WTC11 (cell line): ENCODE data around the gene PDLIM5. TPM values are rescaled to one million over a fixed set of nuclear protein-coding genes. Genes with fewer than 3 reads are reported as not detected.
A peak's percentile ranks its signal among the peaks of the same experiment; 100 is the strongest.

Source experiments
- ATAC-seq: fragments of 200-7000 bp; cut with Tn5 transposase; 2 replicates; pipeline ENCODE4 v1.10.0; 2021; ENCODE audit warnings: mild to moderate bottlenecking, moderate library complexity
- CTCF ChIA-PET: fragments of 300-600 bp; sonication (Branson Sonifier 250); formaldehyde crosslinking; loops from one replicate; lab custom pipeline; 2021; ENCODE audit warnings: antibody characterized with exemption; lab: Charles Lee
- POLR2A ChIA-PET: fragments of 350-600 bp; sonication (Branson Sonifier 250); formaldehyde crosslinking; loops from one replicate; lab custom pipeline; 2021; ENCODE audit warnings: antibody characterized with exemption; lab: Charles Lee
- DNase-seq: peaks from one replicate; pipeline ENCODE4 v3.0.0; 2021; ENCODE audit warnings: low spot score
- H3K27ac Mint-ChIP-seq: 2 replicates; pipeline ENCODE4 v1.8.0; 2021; ENCODE audit warnings: mixed read lengths
- H3K27me3 Mint-ChIP-seq: 2 replicates; pipeline ENCODE4 v1.8.0; 2021; ENCODE audit warnings: low read depth, mild to moderate bottlenecking, moderate library complexity, mixed read lengths
- H3K36me3 Mint-ChIP-seq: 2 replicates; pipeline ENCODE4 v1.8.0; 2021; ENCODE audit warnings: mixed read lengths
- H3K4me1 Mint-ChIP-seq: 2 replicates; pipeline ENCODE4 v1.8.0; 2022; ENCODE audit warnings: mixed read lengths
- H3K4me3 Mint-ChIP-seq: 2 replicates; pipeline ENCODE4 v1.8.0; 2021; ENCODE audit warnings: mild to moderate bottlenecking, moderate library complexity, mixed read lengths
- H3K9me3 Mint-ChIP-seq: 2 replicates; pipeline ENCODE4 v1.8.0; 2021; ENCODE audit warnings: mixed read lengths
- ATF1 ChIP-seq: sonication (generic); formaldehyde crosslinking; IDR thresholded peaks from 2 replicates; pipeline ENCODE4 v1.8.1; 2023; ENCODE audit warnings: mild to moderate bottlenecking, moderate library complexity, missing genetic modification reagents
- GRHL2 ChIP-seq: fragments of 250-450 bp; sonication (Bioruptor Pico); IDR thresholded peaks from 2 replicates; pipeline ENCODE4 v1.8.0; 2022; ENCODE audit warnings: mild to moderate bottlenecking, moderate library complexity; ENCODE audit not compliant: insufficient replicate concordance, severe bottlenecking
- HMGA2 ChIP-seq: fragments of 250-450 bp; sonication (Bioruptor Pico); IDR thresholded peaks from 2 replicates; pipeline ENCODE4 v1.4.0; 2021; ENCODE audit warnings: mild to moderate bottlenecking, moderate library complexity
- MXD4 ChIP-seq: fragments of 250-450 bp; sonication (Bioruptor Pico); IDR thresholded peaks from 2 replicates; pipeline ENCODE4 v1.8.0; 2021; ENCODE audit warnings: mild to moderate bottlenecking, moderate library complexity, borderline replicate concordance
- NFATC4 ChIP-seq: fragments of 250-450 bp; sonication (Bioruptor Pico); IDR thresholded peaks from 2 replicates; pipeline ENCODE4 v1.9.0; 2021; ENCODE audit warnings: mild to moderate bottlenecking
- NFE2L1 ChIP-seq: sonication (generic); formaldehyde crosslinking; IDR thresholded peaks from 2 replicates; pipeline ENCODE4 v1.8.1; 2023; ENCODE audit warnings: missing genetic modification reagents
- NR1H2 ChIP-seq: sonication (generic); formaldehyde crosslinking; IDR thresholded peaks from 2 replicates; pipeline ENCODE4 v1.9.0; 2021; ENCODE audit warnings: mild to moderate bottlenecking, moderate library complexity, missing genetic modification reagents
- OVOL2 ChIP-seq: fragments of 250-450 bp; sonication (Bioruptor Pico); IDR thresholded peaks from 2 replicates; pipeline ENCODE4 v1.9.0; 2021; ENCODE audit warnings: mild to moderate bottlenecking, borderline replicate concordance
- PRRX2 ChIP-seq: fragments of 250-450 bp; sonication (Bioruptor Pico); IDR thresholded peaks from 2 replicates; pipeline ENCODE4 v1.8.0; 2021; ENCODE audit warnings: mild to moderate bottlenecking
- RELA ChIP-seq: sonication (generic); formaldehyde crosslinking; IDR thresholded peaks from 2 replicates; pipeline ENCODE4 v1.8.1; 2022; ENCODE audit warnings: missing genetic modification reagents, mild to moderate bottlenecking, borderline replicate concordance
- RORB ChIP-seq: fragments of 250-450 bp; sonication (Bioruptor Pico); IDR thresholded peaks from 2 replicates; pipeline ENCODE4 v1.9.0; 2021; ENCODE audit warnings: mild to moderate bottlenecking
- SP1 ChIP-seq: sonication (generic); formaldehyde crosslinking; conservative IDR thresholded peaks from 2 replicates; pipeline ENCODE4 v1.8.1; 2022; ENCODE audit warnings: missing genetic modification reagents
- TCF7 ChIP-seq: sonication (generic); formaldehyde crosslinking; IDR thresholded peaks from 2 replicates; pipeline ENCODE4 v1.8.0; 2022; ENCODE audit warnings: mild to moderate bottlenecking, low read depth, missing genetic modification reagents, moderate library complexity
- TEAD1 ChIP-seq: sonication (generic); formaldehyde crosslinking; IDR thresholded peaks from 2 replicates; pipeline ENCODE4 v1.8.0; 2022; ENCODE audit warnings: mild to moderate bottlenecking, missing genetic modification reagents
- ZBTB21 ChIP-seq: sonication (generic); formaldehyde crosslinking; IDR thresholded peaks from 2 replicates; pipeline ENCODE4 v1.8.1; 2023; ENCODE audit warnings: mild to moderate bottlenecking, missing genetic modification reagents, borderline replicate concordance
- ZNF121 ChIP-seq: sonication (generic); formaldehyde crosslinking; IDR thresholded peaks from 2 replicates; pipeline ENCODE4 v1.8.0; 2023; ENCODE audit warnings: missing genetic modification reagents
- ZNF423 ChIP-seq: fragments of 250-450 bp; sonication (Bioruptor Pico); IDR thresholded peaks from 2 replicates; pipeline ENCODE4 v2.1.2; 2022; ENCODE audit warnings: mild to moderate bottlenecking, moderate library complexity
- total RNA-seq: library from RNA; stranded (reverse); gene quantifications from 3 replicates; pipeline ENCODE4 v1.2.3, GENCODE V29; 2021
- TF ChIP-seq, protein P1 (sequence below): fragments of 250-450 bp; sonication (Bioruptor Pico); IDR thresholded peaks from 2 replicates; pipeline ENCODE4 v2.1.2; 2022; ENCODE audit warnings: mild to moderate bottlenecking, moderate library complexity
- TF ChIP-seq, protein P2 (sequence below): sonication (generic); formaldehyde crosslinking; IDR thresholded peaks from 2 replicates; pipeline ENCODE4 v1.8.1; 2023; ENCODE audit warnings: mild to moderate bottlenecking, missing genetic modification reagents
- TF ChIP-seq, protein P3 (sequence below): sonication (generic); formaldehyde crosslinking; IDR thresholded peaks from 2 replicates; pipeline ENCODE4 v1.8.1; 2023; ENCODE audit warnings: mild to moderate bottlenecking, moderate library complexity, missing genetic modification reagents
- TF ChIP-seq, protein P4 (sequence below): fragments of 250-450 bp; sonication (Bioruptor Pico); IDR thresholded peaks from 2 replicates; pipeline ENCODE4 v1.9.0; 2021; ENCODE audit warnings: mild to moderate bottlenecking
- TF ChIP-seq, protein P5 (sequence below): sonication (generic); formaldehyde crosslinking; IDR thresholded peaks from 2 replicates; pipeline ENCODE4 v1.8.1; 2022; ENCODE audit warnings: missing genetic modification reagents, borderline replicate concordance
- TF ChIP-seq, protein P6 (sequence below): fragments of 250-450 bp; sonication (Bioruptor Pico); IDR thresholded peaks from 2 replicates; pipeline ENCODE4 v1.8.0; 2021; ENCODE audit warnings: mild to moderate bottlenecking
- TF ChIP-seq, protein P7 (sequence below): sonication (generic); formaldehyde crosslinking; conservative IDR thresholded peaks from 2 replicates; pipeline ENCODE4 v1.8.1; 2023; ENCODE audit warnings: mild to moderate bottlenecking, low read depth, missing genetic modification reagents, moderate library complexity
- TF ChIP-seq, protein P8 (sequence below): sonication (generic); formaldehyde crosslinking; conservative IDR thresholded peaks from 2 replicates; pipeline ENCODE4 v1.8.1; 2022; ENCODE audit warnings: mild to moderate bottlenecking, missing genetic modification reagents

The PDLIM5 gene
- total RNA-seq, 1 experiment from 2014 or later, result 51.5 TPM

DNA sequence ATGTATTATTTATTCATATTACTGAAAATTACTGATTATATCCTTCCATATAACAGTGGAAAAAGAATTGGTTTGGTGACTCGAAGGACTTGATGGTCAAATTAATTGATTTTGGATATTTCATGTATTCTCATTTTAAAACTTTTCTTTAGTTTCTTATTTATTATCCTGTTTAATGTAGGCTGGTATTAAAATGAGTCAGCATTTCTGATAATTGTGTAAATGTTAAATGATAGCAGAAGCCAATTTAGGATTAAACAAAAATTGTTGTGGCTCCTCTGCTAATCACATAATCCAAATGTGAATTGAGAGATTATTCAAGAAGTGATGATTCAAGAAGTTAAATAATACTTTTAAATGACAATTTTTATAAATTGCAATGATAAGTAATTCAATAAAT, 38.7 kb downstream of the PDLIM5 start (continued):
- TF ChIP-seq ZNF423 (CRISPR knock-in tag) (no peak), NFE2L1 (CRISPR knock-in tag) (no peak), NFATC4 (CRISPR knock-in tag) (no peak), GRHL2 (CRISPR knock-in tag) (no peak)
- TF ChIP-seq, protein P1, sequence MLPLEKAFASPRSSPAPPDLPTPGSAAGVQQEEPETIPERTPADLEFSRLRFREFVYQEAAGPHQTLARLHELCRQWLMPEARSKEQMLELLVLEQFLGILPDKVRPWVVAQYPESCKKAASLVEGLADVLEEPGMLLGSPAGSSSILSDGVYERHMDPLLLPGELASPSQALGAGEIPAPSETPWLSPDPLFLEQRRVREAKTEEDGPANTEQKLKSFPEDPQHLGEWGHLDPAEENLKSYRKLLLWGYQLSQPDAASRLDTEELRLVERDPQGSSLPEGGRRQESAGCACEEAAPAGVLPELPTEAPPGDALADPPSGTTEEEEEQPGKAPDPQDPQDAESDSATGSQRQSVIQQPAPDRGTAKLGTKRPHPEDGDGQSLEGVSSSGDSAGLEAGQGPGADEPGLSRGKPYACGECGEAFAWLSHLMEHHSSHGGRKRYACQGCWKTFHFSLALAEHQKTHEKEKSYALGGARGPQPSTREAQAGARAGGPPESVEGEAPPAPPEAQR (CRISPR knock-in tag), result no peak
- TF ChIP-seq, protein P2, sequence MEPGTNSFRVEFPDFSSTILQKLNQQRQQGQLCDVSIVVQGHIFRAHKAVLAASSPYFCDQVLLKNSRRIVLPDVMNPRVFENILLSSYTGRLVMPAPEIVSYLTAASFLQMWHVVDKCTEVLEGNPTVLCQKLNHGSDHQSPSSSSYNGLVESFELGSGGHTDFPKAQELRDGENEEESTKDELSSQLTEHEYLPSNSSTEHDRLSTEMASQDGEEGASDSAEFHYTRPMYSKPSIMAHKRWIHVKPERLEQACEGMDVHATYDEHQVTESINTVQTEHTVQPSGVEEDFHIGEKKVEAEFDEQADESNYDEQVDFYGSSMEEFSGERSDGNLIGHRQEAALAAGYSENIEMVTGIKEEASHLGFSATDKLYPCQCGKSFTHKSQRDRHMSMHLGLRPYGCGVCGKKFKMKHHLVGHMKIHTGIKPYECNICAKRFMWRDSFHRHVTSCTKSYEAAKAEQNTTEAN (CRISPR knock-in tag), result no peak
- TF ChIP-seq, all 79 proteins: peak for 0

DNA sequence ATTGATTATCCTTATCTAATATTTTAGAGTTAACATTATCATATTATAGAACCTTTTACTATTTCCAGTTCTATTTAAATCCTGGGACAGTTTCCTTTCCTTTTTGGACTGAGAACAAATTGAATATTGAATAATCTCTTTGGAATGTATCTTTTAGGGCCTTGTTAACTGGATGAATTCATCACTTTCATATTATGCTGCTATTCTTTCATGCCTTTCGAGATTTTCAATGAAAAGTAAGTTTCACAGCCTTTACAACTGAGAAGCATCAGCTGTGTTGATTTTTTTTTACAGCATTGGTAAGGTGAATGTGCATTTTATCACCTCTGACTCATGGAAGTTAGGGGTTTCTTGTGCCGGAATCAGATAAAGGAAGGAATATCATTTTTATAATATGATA, 39.6 kb downstream of the PDLIM5 start:
- no peak for DNase-seq
- Mint-ChIP-seq H3K27me3 (no peaks in the 10 kb centered on the region), H3K9me3 (no peaks in the 10 kb centered on the region), H3K27ac (peak overlapping the region; percentile 88; the same call in 1 of the 2 replicates), H3K36me3 (no peaks in the 10 kb centered on the region), H3K4me3 (no peak overlapping the region), H3K4me1 (peaks cover 14% of the 10 kb centered on the region)
- TF ChIP-seq MXD4 (CRISPR knock-in tag), result no peak
- TF ChIP-seq, protein P3, sequence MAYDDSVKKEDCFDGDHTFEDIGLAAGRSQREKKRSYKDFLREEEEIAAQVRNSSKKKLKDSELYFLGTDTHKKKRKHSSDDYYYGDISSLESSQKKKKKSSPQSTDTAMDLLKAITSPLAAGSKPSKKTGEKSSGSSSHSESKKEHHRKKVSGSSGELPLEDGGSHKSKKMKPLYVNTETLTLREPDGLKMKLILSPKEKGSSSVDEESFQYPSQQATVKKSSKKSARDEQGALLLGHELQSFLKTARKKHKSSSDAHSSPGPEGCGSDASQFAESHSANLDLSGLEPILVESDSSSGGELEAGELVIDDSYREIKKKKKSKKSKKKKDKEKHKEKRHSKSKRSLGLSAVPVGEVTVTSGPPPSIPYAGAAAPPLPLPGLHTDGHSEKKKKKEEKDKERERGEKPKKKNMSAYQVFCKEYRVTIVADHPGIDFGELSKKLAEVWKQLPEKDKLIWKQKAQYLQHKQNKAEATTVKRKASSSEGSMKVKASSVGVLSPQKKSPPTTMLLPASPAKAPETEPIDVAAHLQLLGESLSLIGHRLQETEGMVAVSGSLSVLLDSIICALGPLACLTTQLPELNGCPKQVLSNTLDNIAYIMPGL, result no peak
- no peak for TF ChIP-seq TEAD1
- TF ChIP-seq, protein P4, sequence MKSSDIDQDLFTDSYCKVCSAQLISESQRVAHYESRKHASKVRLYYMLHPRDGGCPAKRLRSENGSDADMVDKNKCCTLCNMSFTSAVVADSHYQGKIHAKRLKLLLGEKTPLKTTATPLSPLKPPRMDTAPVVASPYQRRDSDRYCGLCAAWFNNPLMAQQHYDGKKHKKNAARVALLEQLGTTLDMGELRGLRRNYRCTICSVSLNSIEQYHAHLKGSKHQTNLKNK (CRISPR knock-in tag), result no peak
- TF ChIP-seq NR1H2 (CRISPR knock-in tag), result no peak
- no peak for TF ChIP-seq HMGA2
- no peak for TF ChIP-seq OVOL2
- TF ChIP-seq SP1 (CRISPR knock-in tag), result no peak
- TF ChIP-seq, protein P5, sequence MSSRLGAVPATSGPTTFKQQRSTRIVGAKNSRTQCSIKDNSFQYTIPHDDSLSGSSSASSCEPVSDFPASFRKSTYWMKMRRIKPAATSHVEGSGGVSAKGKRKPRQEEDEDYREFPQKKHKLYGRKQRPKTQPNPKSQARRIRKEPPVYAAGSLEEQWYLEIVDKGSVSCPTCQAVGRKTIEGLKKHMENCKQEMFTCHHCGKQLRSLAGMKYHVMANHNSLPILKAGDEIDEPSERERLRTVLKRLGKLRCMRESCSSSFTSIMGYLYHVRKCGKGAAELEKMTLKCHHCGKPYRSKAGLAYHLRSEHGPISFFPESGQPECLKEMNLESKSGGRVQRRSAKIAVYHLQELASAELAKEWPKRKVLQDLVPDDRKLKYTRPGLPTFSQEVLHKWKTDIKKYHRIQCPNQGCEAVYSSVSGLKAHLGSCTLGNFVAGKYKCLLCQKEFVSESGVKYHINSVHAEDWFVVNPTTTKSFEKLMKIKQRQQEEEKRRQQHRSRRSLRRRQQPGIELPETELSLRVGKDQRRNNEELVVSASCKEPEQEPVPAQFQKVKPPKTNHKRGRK (CRISPR knock-in tag), result no peak
- TF ChIP-seq, protein P6, sequence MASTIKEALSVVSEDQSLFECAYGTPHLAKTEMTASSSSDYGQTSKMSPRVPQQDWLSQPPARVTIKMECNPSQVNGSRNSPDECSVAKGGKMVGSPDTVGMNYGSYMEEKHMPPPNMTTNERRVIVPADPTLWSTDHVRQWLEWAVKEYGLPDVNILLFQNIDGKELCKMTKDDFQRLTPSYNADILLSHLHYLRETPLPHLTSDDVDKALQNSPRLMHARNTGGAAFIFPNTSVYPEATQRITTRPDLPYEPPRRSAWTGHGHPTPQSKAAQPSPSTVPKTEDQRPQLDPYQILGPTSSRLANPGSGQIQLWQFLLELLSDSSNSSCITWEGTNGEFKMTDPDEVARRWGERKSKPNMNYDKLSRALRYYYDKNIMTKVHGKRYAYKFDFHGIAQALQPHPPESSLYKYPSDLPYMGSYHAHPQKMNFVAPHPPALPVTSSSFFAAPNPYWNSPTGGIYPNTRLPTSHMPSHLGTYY (CRISPR knock-in tag), result no peak
- ChIA-PET CTCF (no interaction called here), POLR2A (no interaction called here)
- ATAC-seq, result no peak

DNA sequence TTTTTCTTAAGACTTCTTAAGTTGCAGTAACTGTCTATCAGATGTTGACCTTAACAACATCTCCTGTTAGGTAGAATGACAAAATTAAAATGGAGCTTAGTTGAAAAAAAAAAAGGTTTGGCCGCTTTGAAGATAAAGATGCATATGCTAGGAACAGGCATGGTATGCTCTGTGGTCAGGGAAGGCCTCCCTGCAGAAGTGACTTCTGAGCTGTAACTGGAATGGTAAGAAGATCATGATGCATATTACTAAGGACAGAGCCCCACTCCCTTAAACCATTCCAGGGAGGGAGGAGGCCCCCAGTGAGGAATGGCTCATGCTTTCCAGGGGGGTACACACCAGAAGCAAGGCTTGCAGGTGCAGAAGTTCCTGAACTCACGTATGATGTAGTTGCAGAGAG, 43.7 kb downstream of the PDLIM5 start:
- H3K4me1 Mint-ChIP-seq, result peaks cover 10% of the 10 kb centered on the region
- H3K27ac Mint-ChIP-seq, result no peak overlapping the region
- H3K9me3 Mint-ChIP-seq, result peaks cover 11% of the 10 kb centered on the region
- ATAC-seq (no peak), DNase-seq (no peak)
- CTCF ChIA-PET, result interaction anchor here (0.7 kb wide), 1 partner anchor 88 kb away, joined by 3 read pairs; no protein-coding TSS in a partner anchor
- H3K4me3 Mint-ChIP-seq, result no peak overlapping the region
- peaks cover 12% of the 10 kb centered on the region for H3K36me3 Mint-ChIP-seq
- no peaks in the 10 kb centered on the region for H3K27me3 Mint-ChIP-seq
- POLR2A ChIA-PET, result no interaction called here
- TF ChIP-seq ZNF121 (CRISPR knock-in tag) (no peak), TCF7 (CRISPR knock-in tag) (no peak), PRRX2 (CRISPR knock-in tag) (no peak), RELA (CRISPR knock-in tag) (no peak), RORB (CRISPR knock-in tag) (no peak), ATF1 (CRISPR knock-in tag) (no peak), ZBTB21 (CRISPR knock-in tag) (no peak), NFATC4 (CRISPR knock-in tag) (no peak)
- TF ChIP-seq, protein P7, sequence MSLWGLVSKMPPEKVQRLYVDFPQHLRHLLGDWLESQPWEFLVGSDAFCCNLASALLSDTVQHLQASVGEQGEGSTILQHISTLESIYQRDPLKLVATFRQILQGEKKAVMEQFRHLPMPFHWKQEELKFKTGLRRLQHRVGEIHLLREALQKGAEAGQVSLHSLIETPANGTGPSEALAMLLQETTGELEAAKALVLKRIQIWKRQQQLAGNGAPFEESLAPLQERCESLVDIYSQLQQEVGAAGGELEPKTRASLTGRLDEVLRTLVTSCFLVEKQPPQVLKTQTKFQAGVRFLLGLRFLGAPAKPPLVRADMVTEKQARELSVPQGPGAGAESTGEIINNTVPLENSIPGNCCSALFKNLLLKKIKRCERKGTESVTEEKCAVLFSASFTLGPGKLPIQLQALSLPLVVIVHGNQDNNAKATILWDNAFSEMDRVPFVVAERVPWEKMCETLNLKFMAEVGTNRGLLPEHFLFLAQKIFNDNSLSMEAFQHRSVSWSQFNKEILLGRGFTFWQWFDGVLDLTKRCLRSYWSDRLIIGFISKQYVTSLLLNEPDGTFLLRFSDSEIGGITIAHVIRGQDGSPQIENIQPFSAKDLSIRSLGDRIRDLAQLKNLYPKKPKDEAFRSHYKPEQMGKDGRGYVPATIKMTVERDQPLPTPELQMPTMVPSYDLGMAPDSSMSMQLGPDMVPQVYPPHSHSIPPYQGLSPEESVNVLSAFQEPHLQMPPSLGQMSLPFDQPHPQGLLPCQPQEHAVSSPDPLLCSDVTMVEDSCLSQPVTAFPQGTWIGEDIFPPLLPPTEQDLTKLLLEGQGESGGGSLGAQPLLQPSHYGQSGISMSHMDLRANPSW, result no peak
- TF ChIP-seq, protein P8, sequence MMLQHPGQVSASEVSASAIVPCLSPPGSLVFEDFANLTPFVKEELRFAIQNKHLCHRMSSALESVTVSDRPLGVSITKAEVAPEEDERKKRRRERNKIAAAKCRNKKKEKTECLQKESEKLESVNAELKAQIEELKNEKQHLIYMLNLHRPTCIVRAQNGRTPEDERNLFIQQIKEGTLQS (CRISPR knock-in tag), result no peak
